Body of pancreas (tissue), 4 donors: Measurements from ENCODE around the gene OR52A5.
"Not testable (repeated sequence)": the region's sequence is repeated elsewhere in the genome, so short reads cannot be mapped to it uniquely, and the experiment has no call there.

Experiments
- CTCF ChIP-seq, 7 experiments: fragments of 450-650 bp in 4 of 7; fragments of 200-600 bp in 3 of 7; sonication (generic) in 3 of 7; IDR thresholded peaks; one replicate each; pipeline ENCODE4 v1.5.1; 2016 to 2019; ENCODE audit warnings: antibody characterized with exemption in 7 of 7
- POLR2A ChIP-seq, 3 donors: fragments of 450-650 bp; IDR thresholded peaks; one replicate each; pipeline ENCODE4 v1.6.1; 2016; ENCODE audit warnings: antibody characterized with exemption in 3 of 3, mild to moderate bottlenecking in 2 of 3

- not testable (repeated sequence) for TF ChIP-seq CTCF, POLR2A (IDR thresholded peaks at IDR 0.05)
Observed at GRCh38 chr11:5160217-5160616, 22.1 kb upstream of the OR52A5 start.
